ENCODE measurements around the gene RYR3.

- TF ChIP-seq IKZF2 (IDR thresholded peaks at IDR 0.05) (no peak), SPI1 (IDR thresholded peaks at IDR 0.05; ENCODE audit: borderline replicate concordance, insufficient read depth, low read depth, low read length) (no peak), USF1 (IDR thresholded peaks at IDR 0.05; ENCODE audit: borderline replicate concordance, extremely low read length, insufficient read depth, low read depth, low read length) (no peak), CTCF (IDR thresholded peaks at IDR 0.05 in 2 of 3, conservative IDR thresholded peaks at IDR 0.05 in 1 of 3; ENCODE audit: control insufficient read depth in 2 of 3, extremely low read depth in 1 of 3, insufficient read depth in 1 of 3, low read depth in 3 of 3, low read length in 3 of 3) (no peak), RCOR1 (conservative IDR thresholded peaks at IDR 0.05; ENCODE audit: low read depth, low read length) (no peak), FOS (IDR thresholded peaks at IDR 0.05; ENCODE audit: borderline replicate concordance, extremely low read depth, insufficient read length) (no peak), ASH2L (IDR thresholded peaks at IDR 0.05; ENCODE audit: borderline replicate concordance, low read depth) (no peak), HDGF (IDR thresholded peaks at IDR 0.05) (no peak), IKZF1 (conservative IDR thresholded peaks at IDR 0.05) (no peak), EZH2 (IDR thresholded peaks at IDR 0.05; ENCODE audit: borderline replicate concordance, control insufficient read depth, low read depth, low read length) (no peak), CREB1 (IDR thresholded peaks at IDR 0.05; ENCODE audit: low read depth) (no peak)
- TF ChIP-seq, protein P1, sequence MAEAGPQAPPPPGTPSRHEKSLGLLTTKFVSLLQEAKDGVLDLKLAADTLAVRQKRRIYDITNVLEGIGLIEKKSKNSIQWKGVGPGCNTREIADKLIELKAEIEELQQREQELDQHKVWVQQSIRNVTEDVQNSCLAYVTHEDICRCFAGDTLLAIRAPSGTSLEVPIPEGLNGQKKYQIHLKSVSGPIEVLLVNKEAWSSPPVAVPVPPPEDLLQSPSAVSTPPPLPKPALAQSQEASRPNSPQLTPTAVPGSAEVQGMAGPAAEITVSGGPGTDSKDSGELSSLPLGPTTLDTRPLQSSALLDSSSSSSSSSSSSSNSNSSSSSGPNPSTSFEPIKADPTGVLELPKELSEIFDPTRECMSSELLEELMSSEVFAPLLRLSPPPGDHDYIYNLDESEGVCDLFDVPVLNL (IDR thresholded peaks at IDR 0.05; ENCODE audit: low read depth, low read length) = no peak
- TF ChIP-seq, protein P2, sequence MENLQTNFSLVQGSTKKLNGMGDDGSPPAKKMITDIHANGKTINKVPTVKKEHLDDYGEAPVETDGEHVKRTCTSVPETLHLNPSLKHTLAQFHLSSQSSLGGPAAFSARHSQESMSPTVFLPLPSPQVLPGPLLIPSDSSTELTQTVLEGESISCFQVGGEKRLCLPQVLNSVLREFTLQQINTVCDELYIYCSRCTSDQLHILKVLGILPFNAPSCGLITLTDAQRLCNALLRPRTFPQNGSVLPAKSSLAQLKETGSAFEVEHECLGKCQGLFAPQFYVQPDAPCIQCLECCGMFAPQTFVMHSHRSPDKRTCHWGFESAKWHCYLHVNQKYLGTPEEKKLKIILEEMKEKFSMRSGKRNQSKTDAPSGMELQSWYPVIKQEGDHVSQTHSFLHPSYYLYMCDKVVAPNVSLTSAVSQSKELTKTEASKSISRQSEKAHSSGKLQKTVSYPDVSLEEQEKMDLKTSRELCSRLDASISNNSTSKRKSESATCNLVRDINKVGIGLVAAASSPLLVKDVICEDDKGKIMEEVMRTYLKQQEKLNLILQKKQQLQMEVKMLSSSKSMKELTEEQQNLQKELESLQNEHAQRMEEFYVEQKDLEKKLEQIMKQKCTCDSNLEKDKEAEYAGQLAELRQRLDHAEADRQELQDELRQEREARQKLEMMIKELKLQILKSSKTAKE (IDR thresholded peaks at IDR 0.05; ENCODE audit: low read depth, poor library complexity, severe bottlenecking) = no peak
Observed at GRCh38 chr15:33283576-33283975, 27.2 kb upstream of the RYR3 start.
